ENCODE measurements around the gene FBH1.
"Not testable (repeated sequence)": the region's sequence is repeated elsewhere in the genome, so short reads cannot be mapped to it uniquely, and the experiment has no call there.

The FBH1 gene

DNA sequence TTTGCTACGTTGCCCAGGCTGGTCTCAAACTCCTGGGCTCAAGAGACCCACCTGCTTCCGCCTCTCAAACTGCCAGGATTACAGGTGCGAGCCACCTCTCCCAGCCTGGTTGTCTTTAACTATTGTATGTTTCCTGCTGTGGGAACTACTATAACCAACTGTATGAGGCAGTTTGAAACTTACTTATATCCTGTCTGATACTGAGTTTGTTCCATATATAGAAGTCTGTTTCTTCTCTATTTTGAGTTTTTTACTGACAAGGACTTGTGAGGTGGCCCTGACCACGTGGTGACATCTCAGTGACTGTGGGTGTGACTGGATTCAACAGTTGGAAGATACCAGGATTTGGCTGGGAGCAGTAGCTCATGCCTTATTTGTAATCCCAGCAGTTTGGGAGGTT, 14.2 kb downstream of the FBH1 start:
- no peak for DNase-seq

DNA sequence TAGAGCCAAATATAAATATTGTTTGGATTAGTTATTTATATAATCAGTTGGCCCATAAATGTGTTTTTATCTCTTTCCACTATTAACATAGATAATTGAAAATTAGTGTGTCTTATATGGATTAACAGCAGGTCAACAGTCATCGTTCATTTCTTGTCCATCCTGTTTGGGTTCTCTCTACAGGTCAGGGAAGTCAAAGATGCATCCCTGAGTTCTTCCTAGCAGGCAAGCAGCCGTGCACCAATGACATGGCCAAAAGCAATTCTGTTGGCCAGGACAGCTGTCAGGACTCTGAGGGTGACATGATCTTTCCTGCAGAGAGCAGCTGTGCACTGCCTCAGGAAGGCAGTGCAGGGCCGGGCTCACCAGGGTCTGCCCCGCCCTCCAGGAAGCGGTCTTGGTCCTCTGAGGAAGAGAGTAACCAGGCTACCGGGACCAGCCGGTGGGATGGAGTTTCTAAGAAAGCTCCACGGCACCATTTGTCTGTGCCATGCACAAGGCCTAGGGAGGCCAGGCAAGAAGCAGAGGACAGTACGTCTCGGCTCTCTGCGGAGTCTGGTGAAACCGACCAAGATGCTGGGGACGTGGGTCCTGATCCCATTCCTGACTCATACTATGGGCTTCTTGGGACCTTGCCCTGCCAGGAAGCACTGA, 15.9 kb downstream of the FBH1 start:
- DNase-seq: no peak

DNA sequence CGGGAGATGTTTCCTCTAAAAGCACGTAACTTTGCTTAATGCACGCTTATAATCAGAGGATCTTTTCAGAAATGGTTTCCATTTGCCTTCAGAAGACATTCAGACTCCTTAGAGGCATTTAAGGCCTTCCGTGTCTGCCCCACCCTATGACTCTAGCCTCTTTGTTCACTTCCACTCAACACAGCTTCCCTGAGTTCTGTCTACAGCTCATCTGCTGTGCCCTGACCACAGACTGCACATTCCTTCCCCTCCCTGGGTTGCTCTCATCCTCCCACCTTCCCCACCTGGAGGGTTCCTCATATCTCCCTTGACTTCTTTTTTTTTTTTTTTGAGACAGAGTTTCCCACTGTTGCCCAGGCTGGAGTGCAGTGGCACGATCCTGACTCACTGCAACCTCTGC, 16.6 kb downstream of the FBH1 start:
- DNase-seq: no peak

DNA sequence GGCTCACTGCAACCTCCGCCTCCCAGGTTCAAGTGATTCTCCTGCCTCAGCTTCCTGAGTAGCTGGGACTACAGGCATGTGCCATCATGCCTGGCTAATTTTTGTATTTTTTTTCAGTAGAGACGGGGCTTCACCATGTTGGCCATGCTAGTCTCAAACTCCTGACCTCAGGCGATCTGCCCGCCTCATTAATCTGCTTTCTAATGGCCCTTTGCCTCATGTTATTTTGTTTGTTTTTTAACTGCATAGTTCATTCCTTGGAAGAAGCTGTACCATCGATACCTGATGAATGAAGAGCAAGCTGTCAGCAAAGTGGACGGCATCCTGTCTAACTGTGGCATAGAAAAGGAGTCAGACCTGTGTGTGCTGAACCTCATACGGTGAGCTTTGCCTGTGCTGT, 18.6 kb downstream of the FBH1 start:
- not testable (repeated sequence) for DNase-seq

DNA sequence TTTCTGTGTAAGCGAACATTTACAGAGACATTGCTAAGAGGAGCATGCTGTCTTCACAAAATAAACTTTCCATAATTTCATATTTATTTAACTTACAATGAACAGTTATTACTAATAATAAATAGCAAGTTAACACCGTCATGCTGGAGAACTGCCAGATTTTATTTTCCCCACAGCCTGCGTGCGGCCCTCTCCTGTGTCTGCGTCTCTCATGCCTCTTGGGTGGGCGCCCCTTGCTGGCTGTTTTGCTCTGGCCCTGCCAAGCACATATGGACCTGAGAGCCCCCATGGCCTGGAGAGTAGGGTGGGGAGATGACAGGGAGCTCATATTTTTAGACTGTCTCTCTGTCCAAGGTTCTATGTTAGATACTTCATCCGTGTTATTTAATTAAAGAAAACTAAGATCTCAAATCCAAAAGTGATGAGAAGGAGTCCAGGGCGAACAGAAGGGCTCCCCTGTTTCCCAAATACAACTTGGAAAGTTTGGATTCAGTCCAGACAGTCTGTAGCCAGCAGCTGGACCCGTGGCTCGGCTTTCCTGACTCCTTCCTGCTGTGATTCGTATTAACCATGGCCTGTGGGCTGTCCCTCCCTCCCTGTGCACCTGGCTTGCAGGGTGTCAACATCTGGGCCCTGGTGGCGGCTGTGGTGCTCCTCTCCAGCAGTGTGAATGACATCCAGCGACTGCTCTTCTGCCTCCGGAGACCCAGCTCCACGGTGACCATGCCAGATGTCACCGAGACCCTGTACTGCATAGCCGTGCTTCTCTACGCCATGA, 20.5 kb downstream of the FBH1 start:
- no peak for DNase-seq

DNA sequence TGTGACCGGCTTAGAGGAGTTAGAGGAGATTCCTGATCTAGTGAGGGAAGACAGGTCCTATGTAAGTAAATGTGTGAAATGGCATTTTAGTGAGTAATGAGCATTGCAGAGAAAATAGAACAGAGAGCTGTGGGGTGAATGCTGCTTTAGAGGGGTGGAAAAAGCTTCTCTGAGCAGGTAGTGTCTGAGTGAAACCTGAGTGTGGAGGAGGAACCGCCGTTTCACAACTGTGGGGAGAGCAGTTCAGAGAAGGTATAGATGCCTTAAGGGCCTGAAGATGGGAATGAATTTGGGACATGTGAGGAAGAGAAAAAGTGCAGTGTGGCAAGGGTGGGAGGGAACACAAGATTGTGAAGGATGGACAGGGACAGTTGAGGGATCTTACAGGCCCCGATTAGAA, 21.6 kb downstream of the FBH1 start:
- DNase-seq: no peak

DNA sequence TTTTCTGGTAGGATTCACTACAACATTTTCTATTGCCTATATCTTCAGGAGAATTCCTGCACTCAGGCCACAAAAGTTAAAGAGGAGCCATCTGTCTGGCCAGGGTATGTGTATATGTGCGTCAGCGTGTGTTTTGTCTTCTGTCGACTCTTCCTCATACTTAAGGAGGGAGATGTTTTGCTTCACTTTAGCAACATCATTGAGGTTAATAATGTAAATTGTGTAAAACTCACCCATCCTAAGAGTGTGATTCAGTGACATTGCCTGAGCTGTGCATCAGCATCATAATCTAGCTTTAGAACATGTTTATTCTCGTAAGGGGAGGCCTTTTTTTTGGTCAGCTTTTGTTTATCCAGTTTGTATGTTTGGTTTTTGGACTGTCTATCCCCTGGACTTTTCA, 23.7 kb downstream of the FBH1 start:
- no peak for DNase-seq

DNA sequence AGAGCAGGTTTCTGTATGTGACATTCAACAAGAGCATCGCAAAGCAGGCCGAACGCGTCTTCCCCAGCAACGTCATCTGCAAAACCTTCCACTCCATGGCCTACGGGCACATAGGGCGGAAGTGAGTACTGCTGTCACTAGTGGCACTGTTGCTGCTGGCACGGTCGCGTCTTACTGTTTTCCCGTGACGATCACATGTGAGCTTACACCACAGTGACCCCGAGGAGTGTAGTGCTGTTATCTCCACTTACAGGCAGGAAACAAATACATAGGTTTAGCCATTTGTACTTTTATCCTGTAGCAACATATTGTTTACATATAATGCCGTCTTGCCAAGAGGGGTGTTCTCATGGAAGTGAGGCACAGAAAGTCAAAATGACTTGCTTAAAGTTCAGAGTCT, 25.4 kb downstream of the FBH1 start:
- DNase-seq: no peak

DNA sequence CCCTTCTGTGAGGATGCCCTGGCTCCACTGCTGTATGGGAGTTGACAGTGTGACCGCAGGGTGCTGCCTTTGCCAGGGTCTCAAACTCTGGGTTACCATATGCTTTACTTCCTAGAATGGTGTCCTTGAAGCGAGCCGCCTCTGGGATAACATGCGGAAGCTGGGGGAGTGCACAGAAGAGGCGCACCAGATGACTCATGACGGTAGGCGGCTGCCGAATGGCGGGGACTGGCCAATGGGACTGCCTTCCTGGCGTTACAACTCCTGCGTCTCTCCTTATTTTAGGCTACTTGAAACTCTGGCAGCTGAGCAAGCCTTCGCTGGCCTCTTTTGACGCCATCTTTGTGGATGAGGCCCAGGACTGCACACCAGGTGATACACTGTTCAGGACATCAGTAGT, 27.3 kb downstream of the FBH1 start:
- no peak for DNase-seq

DNA sequence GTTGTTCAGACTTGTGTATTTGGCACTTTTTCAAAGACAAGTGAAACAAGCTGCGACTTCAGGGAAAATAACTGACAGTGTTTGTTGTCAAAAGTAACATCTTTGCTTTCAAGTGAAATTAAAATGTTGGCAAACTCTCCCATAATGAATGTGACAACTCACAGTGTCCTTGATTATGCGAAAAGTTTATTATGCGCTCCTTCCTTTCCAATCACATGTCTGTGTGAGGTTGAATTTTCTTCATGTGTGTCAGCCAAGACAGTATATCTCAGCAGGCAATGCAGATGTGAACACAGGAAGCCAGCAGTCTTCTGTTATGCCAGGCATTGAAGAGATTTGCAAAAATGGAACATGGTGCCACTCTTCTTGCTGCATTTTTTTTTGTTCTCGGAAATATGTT, 28.7 kb downstream of the FBH1 start:
- DNase-seq: no peak

DNA sequence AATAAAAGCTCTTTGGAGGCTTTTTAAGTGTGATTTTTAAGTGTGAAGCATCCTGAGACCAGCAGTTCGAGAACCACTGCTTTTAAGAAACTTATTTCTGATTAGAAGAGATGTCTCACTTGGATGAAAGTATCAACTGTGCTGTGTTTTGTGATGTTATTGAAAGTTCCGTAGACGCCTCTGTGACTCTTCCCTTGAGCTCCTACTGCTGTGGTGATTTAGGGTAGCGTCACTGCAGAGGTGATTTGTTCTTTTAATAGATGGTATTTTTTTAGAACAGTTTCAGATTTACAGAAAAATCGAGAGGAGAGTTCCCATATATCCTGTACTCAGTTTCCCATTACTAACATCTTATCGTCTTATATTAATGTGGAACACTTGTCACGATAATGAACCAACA, 29.5 kb downstream of the FBH1 start:
- no peak for DNase-seq

DNA sequence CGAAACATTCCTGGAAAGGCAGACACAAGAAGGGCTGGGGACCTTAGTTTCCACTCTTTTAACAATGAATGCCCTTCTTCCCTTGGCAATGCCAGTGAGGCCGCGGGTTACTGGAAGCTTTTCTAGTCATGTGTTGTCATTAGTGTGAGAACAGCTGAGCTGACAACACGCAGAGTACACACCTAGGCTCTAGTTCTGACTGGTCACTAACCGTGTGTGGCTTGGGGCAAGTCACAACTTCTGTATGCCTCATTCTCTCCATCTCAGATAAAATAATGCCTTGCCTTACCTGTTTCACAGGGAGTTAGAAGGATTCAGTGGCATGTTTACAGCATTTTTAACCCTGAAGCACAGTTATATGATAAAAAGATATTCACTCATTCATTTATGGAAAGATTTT, 31.7 kb downstream of the FBH1 start:
- DNase-seq: no peak

DNA sequence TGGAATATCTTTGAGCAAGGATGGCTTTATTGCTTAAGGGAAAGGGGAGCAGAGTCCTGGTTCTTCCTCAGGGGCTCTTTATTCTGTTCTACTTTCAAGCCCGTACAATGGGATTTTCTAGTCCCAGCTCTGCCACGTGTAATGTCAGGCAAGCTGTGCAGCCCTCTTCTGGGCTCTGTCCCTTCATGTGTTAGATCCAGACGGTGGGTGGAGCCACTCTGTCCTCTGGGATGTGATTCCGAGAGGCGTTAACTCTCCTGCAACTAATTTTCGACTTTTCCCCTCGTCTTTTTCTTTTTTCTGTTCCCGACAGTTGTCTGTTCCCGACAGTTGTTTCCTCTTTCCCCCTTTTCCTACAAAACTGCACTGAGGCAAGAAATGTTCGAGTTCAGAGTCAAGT, 34.8 kb downstream of the FBH1 start:
- no peak for DNase-seq

DNA sequence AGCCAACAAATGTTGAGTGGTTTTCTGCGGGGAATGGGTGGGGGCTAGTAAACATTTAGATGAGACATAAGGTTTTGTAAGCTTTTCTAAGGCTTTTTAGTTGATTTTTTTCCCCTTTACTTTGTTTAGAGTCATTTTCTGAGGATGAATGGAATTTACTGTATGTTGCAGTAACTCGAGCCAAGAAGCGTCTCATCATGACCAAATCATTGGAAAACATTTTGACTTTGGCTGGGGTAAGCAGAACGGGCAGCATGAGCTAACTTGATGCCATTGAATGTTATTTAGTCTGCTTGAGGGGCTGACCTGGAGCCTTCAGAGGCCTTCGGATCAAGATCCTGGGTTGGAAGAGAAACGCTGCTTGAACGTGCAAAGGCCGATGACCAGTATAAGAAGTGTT, 37.3 kb downstream of the FBH1 start:
- no peak for DNase-seq

DNA sequence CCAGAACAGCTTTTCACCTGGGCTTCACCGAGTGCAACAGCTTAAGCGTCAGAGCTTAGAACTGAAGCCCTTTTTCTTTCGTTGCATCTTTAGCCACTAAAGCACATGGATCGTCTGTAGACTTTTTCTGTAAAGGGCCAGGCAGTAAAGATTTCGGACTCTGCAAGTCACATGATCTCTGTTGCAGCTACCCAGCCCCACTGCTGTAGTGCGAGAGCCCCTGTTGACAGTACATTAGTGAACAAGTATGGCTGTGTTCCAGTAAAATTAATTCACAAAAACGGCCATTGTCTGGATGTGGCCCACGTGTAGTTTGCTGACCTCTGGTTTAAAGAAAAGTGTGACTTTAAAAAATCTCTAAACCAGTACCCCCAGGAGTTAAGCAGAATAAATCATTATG, 39.4 kb downstream of the FBH1 start:
- DNase-seq: no peak

DNA sequence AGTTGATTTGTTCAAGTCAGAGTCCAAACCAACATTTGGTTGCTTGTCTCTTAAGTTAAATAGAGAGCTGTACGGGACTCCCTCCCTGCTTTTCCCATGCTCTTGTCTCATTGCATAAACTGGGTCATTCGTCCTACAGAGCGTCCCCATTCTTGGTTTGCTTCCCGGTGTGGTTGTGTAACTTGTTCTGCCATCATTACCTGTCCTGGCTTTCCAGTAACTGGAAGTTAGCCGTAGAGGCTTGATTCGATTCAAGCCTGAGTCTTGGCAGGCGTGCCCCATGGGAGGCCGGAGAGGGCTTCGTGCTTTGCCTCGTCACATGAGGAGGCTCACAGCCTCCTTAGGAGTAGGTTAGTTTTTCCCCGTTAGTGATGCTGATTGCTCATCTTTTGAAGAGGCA, 40.2 kb downstream of the FBH1 start:
- no peak for DNase-seq

DNA sequence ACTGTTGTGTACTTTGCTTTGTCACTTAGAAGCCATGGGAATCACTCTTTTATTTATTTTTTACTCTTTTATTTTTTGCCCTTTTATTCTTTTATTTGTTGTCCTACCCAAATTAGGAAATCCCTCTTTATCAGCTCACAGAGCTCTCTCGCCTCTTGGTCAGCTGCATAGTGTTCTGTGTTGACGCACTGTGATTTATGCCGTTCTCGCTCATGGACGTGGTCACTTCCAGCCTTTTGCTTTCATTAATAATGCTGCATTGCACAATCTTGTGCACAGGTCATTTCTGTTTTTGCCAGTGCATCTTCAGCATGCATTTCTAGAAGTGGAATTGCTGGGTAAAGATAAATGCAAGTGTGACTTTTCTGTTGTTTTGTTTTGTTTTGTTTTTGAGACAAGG, 42.3 kb downstream of the FBH1 start:
- no peak for DNase-seq

DNA sequence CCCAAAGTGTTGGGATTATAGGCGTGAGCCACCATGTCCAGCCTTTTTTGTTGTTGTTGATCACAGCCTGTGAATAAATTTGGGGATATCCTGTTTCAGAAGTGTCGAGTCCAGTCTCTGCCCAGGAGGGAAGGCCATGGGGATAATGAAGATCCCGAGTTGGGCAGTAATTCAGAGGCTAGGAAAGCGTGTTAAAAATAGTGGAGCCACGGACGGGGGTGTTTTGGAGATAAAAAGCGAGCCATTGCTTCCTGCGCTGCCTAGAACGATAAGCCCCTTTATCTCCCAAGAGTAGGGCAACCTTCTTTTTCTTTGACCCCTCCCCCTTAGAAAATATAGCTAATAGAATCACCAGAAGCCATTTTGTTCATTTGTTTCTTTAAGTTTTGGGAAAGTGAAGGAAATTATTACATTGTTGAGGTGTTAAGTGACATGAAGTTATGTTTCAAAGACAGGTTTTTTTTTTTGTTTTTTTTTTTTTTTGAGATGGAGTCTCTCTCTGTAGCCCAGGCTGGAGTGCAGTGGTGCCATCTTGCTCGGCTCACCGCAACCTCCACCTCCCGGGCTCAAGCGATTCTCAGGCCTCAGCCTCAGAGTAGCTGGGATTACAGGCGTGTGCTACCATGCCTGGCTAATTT, 44.0 kb downstream of the FBH1 start:
- DNase-seq: no peak

DNA sequence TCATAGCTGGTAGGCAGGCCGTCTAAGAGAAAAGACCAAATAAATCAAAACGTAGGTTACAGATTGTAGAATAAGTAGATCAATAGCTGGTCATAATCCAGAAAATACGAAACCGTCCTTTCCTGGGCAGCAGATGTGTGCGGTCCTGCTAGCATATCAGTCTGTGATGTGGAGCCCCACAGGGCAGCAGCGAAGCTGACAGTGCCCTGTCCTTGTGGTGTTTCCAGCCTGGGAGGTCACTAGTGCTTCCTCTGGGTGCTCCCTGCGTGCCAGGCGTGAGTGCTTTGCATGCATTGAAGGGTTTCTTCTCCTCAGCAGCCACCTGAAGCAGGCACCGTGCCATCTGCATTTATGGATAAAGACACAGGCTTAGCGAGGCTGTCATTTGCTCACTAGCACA, 45.6 kb downstream of the FBH1 start:
- no peak for DNase-seq

DNA sequence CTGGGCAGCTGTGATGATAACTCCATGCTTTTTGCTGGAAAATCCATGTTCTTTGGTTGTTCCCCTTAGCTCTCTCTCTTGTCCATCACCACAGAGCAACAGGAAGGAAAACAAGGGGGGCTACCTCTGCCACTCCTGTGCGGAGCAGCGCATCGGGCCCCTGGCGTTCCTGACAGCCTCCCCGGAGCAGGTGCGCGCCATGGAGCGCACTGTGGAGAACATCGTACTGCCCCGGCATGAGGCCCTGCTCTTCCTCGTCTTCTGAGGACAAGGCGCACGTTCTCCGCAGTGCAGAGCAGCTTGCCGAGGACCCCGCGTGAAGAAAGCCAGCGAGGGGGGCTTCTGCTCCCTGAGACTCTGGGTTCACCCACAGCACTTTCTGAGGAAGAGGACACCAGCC, 47.0 kb downstream of the FBH1 start:
- no peak for DNase-seq

DNA sequence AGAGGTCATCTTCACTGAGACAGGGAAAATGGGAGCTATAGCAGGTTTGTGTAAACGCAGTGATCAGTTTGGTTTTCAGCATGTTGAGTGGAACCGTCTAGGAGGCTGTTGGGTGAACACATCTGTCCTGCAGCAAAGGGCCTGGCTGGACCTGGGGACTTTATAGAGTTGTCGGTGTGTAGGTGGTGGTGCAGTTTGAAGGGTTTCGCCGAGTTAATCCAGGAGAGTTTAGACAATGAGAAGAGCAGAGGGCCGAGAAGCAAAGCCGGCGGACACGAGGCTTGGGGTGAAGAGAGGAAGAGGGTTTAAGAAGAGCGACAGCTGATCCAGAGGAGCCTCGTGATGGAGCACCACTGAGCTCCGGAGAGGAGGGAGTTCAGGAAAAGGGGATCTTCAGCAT, 48.2 kb downstream of the FBH1 start:
- no peak for DNase-seq

DNA sequence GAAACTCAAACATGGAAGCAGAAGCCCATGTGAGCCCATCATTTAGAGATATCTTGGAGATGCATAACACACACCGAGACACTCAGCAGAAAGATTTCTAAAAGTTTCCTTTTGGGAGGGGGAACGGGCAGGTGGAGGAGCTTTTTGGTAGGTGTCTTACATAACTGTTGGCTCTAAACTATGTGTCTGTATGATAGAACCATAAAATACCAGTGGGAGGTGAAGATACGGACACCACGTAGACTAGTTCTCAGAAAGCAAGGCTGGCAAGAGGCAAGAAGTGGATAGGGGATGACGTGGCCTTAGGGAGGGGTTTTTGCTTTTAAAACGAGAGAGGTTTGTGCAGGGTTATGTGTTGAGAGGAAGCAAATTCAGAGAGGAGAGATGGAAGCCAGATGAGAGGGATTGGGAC, 50.8 kb downstream of the FBH1 start:
- DNase-seq: no peak

DNA sequence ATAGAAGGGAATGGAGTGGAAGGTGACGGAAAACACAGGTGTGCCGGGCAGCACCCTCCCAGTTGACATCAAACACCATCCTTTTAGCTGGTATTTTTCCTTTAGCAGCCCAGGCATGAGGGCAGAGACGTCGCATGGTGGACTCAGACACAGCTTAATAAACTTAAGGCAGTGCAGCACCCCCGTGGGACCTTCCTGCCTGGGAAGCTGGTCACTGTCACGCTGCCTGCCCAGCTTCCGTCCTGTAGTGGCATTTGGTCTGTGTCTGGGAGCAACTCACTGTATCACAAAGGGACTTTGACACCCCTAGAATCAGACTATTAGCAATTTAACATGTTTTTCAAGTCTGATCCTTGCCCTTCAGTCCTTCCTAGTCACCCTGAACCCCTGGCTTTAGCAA, 51.5 kb downstream of the FBH1 start:
- DNase-seq: no peak

DNA sequence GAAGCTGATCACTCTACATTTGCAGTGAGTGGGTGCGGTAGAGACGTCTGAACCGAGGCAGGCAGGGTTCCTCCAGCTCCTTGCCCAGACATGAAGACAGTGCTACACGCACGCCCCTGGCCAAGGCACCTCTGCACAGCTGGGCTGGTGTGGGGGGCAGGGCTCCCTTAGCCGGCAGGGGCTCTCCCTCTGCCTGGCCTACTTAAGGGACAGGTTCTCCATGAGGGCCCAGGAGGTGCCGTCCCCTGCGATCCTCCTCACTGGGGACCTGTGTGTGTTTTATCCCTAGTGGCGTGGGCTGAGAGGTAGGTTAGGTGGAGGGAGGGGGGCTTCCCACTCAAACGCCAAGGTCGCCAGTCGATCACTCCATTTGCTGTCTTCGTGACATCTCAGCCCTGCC, 52.0 kb downstream of the FBH1 start:
- DNase-seq: no peak

DNA sequence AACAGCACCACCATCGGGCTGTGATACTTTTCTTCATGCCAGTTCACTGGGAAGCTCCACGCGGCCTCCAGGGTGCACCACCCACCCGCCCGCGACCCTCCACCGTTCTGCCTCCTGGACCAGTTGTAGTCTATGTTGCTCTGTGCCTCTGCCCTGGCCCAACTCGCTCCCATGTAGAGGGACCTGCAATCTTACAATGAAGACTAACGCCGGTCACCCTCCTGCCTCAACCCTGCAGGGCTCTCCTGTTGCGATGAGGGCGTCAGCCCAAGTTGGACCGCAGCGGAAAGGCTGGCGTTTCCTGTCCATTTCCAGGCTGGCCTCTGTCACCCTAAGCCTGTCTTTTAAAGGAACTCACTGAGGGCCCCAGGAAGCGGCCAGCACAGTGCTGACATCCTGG, 52.4 kb downstream of the FBH1 start:
- DNase-seq: peak in 1 of 2 donors; percentile 53
